Activated naive CD8-positive, alpha-beta T cell treated with anti-CD3 and anti-CD28 coated beads for 36 hours (primary cell): Measurements from ENCODE around the gene EXOC3L2. TPM values are rescaled to one million over a fixed set of nuclear protein-coding genes. Genes with fewer than 3 reads are reported as not detected.
"Not testable (repeated sequence)": the region's sequence is repeated elsewhere in the genome, so short reads cannot be mapped to it uniquely, and the experiment has no call there.

ENCODE experiments used
- DNase-seq: peaks from one replicate; pipeline ENCODE4 v3.0.0; 2021
- H3K27ac Mint-ChIP-seq: one replicate; pipeline ENCODE4 v1.8.0; 2022; ENCODE audit warnings: mild to moderate bottlenecking, moderate library complexity, mixed read lengths
- H3K27me3 Mint-ChIP-seq: one replicate; pipeline ENCODE4 v1.8.0; 2022; ENCODE audit warnings: mild to moderate bottlenecking, mixed read lengths
- H3K36me3 Mint-ChIP-seq: one replicate; pipeline ENCODE4 v1.8.0; 2021; ENCODE audit warnings: mild to moderate bottlenecking, mixed read lengths
- H3K4me1 Mint-ChIP-seq: one replicate; pipeline ENCODE4 v1.8.0; 2021; ENCODE audit warnings: mixed read lengths
- H3K4me3 Mint-ChIP-seq: one replicate; pipeline ENCODE4 v1.8.0; 2022; ENCODE audit warnings: mild to moderate bottlenecking, moderate library complexity, mixed read lengths
- H3K9me3 Mint-ChIP-seq: one replicate; pipeline ENCODE4 v1.8.0; 2022; ENCODE audit warnings: mixed read lengths
- total RNA-seq, 2 experiments: library from RNA; stranded (reverse); gene quantifications; one replicate each; pipeline ENCODE4 v1.2.3, GENCODE V29; 2021

EXOC3L2 gene
- total RNA-seq, 2 experiments from 2014 or later, result not detected

- no peak for DNase-seq
- H3K9me3 Mint-ChIP-seq, result no peaks in the 10 kb centered on the region
- H3K27me3 Mint-ChIP-seq, result peaks cover 18% of the 10 kb centered on the region
These were observed 1.9 kb upstream of the EXOC3L2 start for GRCh38 chr19:45247136-45247535.

GRCh38 chr19:45245826-45246225, 619 bp upstream of the EXOC3L2 start:
- H3K4me3 Mint-ChIP-seq, result no peak overlapping the region
- no peak for DNase-seq
- H3K27ac Mint-ChIP-seq, result no peak overlapping the region
- H3K4me1 Mint-ChIP-seq, result peaks cover 2% of the 10 kb centered on the region
- H3K9me3 Mint-ChIP-seq, result no peaks in the 10 kb centered on the region
- H3K27me3 Mint-ChIP-seq, result peaks cover 17% of the 10 kb centered on the region
- H3K36me3 Mint-ChIP-seq, result no peaks in the 10 kb centered on the region

More at GRCh38 chr19:45247136-45247535, 1.9 kb upstream of the EXOC3L2 start:
- no peak overlapping the region for H3K4me3 Mint-ChIP-seq
- H3K4me1 Mint-ChIP-seq, result peaks cover 3% of the 10 kb centered on the region
- no peaks in the 10 kb centered on the region for H3K36me3 Mint-ChIP-seq
- no peak overlapping the region for H3K27ac Mint-ChIP-seq

- Mint-ChIP-seq H3K36me3 (no peaks in the 10 kb centered on the region), H3K4me3 (no peak overlapping the region), H3K9me3 (no peaks in the 10 kb centered on the region), H3K4me1 (no peaks in the 10 kb centered on the region), H3K27ac (no peak overlapping the region), H3K27me3 (peaks cover 14% of the 10 kb centered on the region)
- no peak for DNase-seq
These were observed 943 bp downstream of the EXOC3L2 start for GRCh38 chr19:45244133-45244794.

GRCh38 chr19:45243144-45243732, 2.0 kb downstream of the EXOC3L2 start:
- Mint-ChIP-seq H3K36me3 (no peaks in the 10 kb centered on the region), H3K27me3 (peaks cover 14% of the 10 kb centered on the region), H3K4me3 (no peak overlapping the region), H3K4me1 (no peaks in the 10 kb centered on the region), H3K27ac (no peak overlapping the region), H3K9me3 (no peaks in the 10 kb centered on the region)
- DNase-seq, result no peak

GRCh38 chr19:45238556-45238955, 6.7 kb downstream of the EXOC3L2 start:
- no peak overlapping the region for H3K27ac Mint-ChIP-seq
- H3K27me3 Mint-ChIP-seq, result peaks cover 36% of the 10 kb centered on the region
- H3K4me1 Mint-ChIP-seq, result no peaks in the 10 kb centered on the region
- no peak for DNase-seq
- H3K9me3 Mint-ChIP-seq, result no peaks in the 10 kb centered on the region
- H3K36me3 Mint-ChIP-seq, result no peaks in the 10 kb centered on the region
- H3K4me3 Mint-ChIP-seq, result no peak overlapping the region

- H3K4me1 Mint-ChIP-seq, result no peaks in the 10 kb centered on the region
- no peaks in the 10 kb centered on the region for H3K36me3 Mint-ChIP-seq
- H3K27me3 Mint-ChIP-seq, result peaks cover 48% of the 10 kb centered on the region
- no peak overlapping the region for H3K4me3 Mint-ChIP-seq
- no peaks in the 10 kb centered on the region for H3K9me3 Mint-ChIP-seq
- no peak overlapping the region for H3K27ac Mint-ChIP-seq
- DNase-seq, result no peak
These were observed 9.7 kb downstream of the EXOC3L2 start for GRCh38 chr19:45235485-45235884.

- Mint-ChIP-seq H3K9me3 (no peaks in the 10 kb centered on the region), H3K27me3 (peaks cover 48% of the 10 kb centered on the region), H3K27ac (no peak overlapping the region), H3K4me3 (no peak overlapping the region), H3K4me1 (no peaks in the 10 kb centered on the region), H3K36me3 (no peaks in the 10 kb centered on the region)
- DNase-seq, result no peak
These were observed 10.9 kb downstream of the EXOC3L2 start for GRCh38 chr19:45234089-45234869.

GRCh38 chr19:45231891-45232290, 13.3 kb downstream of the EXOC3L2 start:
- no peak for DNase-seq
- H3K27ac Mint-ChIP-seq, result no peak overlapping the region
- H3K4me1 Mint-ChIP-seq, result no peaks in the 10 kb centered on the region
- no peaks in the 10 kb centered on the region for H3K9me3 Mint-ChIP-seq
- no peaks in the 10 kb centered on the region for H3K36me3 Mint-ChIP-seq
- H3K4me3 Mint-ChIP-seq, result no peak overlapping the region
- H3K27me3 Mint-ChIP-seq, result peaks cover 44% of the 10 kb centered on the region

- not testable (repeated sequence) for DNase-seq, H3K36me3 Mint-ChIP-seq, H3K4me1 Mint-ChIP-seq, H3K9me3 Mint-ChIP-seq, H3K27ac Mint-ChIP-seq, H3K4me3 Mint-ChIP-seq
- peaks cover 25% of the 10 kb centered on the region for H3K27me3 Mint-ChIP-seq
These were observed 16.2 kb downstream of the EXOC3L2 start for GRCh38 chr19:45229056-45229455.

- Mint-ChIP-seq H3K27me3 (peaks cover 28% of the 10 kb centered on the region), H3K27ac (no peak overlapping the region), H3K36me3 (no peaks in the 10 kb centered on the region), H3K4me3 (no peak overlapping the region), H3K4me1 (no peaks in the 10 kb centered on the region), H3K9me3 (no peaks in the 10 kb centered on the region)
- no peak for DNase-seq
These were observed 20.6 kb downstream of the EXOC3L2 start for GRCh38 chr19:45224645-45225044.

GRCh38 chr19:45223879-45224278, 21.3 kb downstream of the EXOC3L2 start:
- Mint-ChIP-seq H3K27ac (no peak overlapping the region), H3K36me3 (no peaks in the 10 kb centered on the region)

GRCh38 chr19:45222724-45223123, 22.5 kb downstream of the EXOC3L2 start:
- H3K27me3 Mint-ChIP-seq, result peaks cover 42% of the 10 kb centered on the region
- no peak for DNase-seq
- H3K9me3 Mint-ChIP-seq, result no peaks in the 10 kb centered on the region
- no peaks in the 10 kb centered on the region for H3K36me3 Mint-ChIP-seq
- no peak overlapping the region for H3K4me3 Mint-ChIP-seq
- H3K27ac Mint-ChIP-seq, result no peak overlapping the region
- H3K4me1 Mint-ChIP-seq, result no peaks in the 10 kb centered on the region

More at GRCh38 chr19:45223879-45224278, 21.3 kb downstream of the EXOC3L2 start:
- DNase-seq, result no peak
- H3K9me3 Mint-ChIP-seq, result no peaks in the 10 kb centered on the region
- H3K4me3 Mint-ChIP-seq, result no peak overlapping the region
- H3K4me1 Mint-ChIP-seq, result no peaks in the 10 kb centered on the region
- peaks cover 30% of the 10 kb centered on the region for H3K27me3 Mint-ChIP-seq

GRCh38 chr19:45218911-45219743, 26.1 kb downstream of the EXOC3L2 start:
- no peaks in the 10 kb centered on the region for H3K36me3 Mint-ChIP-seq
- no peaks in the 10 kb centered on the region for H3K9me3 Mint-ChIP-seq
- no peak overlapping the region for H3K4me3 Mint-ChIP-seq
- H3K4me1 Mint-ChIP-seq, result peaks cover 1% of the 10 kb centered on the region
- no peak overlapping the region for H3K27ac Mint-ChIP-seq
- H3K27me3 Mint-ChIP-seq, result peaks cover 66% of the 10 kb centered on the region
- DNase-seq, result no peak

GRCh38 chr19:45218426-45218825, 26.8 kb downstream of the EXOC3L2 start:
- peaks cover 1% of the 10 kb centered on the region for H3K4me1 Mint-ChIP-seq
- no peak for DNase-seq
- H3K4me3 Mint-ChIP-seq, result no peak overlapping the region
- no peak overlapping the region for H3K27ac Mint-ChIP-seq
- H3K36me3 Mint-ChIP-seq, result no peaks in the 10 kb centered on the region
- no peaks in the 10 kb centered on the region for H3K9me3 Mint-ChIP-seq
- peaks cover 68% of the 10 kb centered on the region for H3K27me3 Mint-ChIP-seq

- Mint-ChIP-seq H3K27ac (no peak overlapping the region), H3K27me3 (peaks cover 71% of the 10 kb centered on the region), H3K9me3 (no peaks in the 10 kb centered on the region), H3K36me3 (no peaks in the 10 kb centered on the region), H3K4me1 (peaks cover 1% of the 10 kb centered on the region), H3K4me3 (no peak overlapping the region)
- DNase-seq, result no peak
These were observed 27.3 kb downstream of the EXOC3L2 start for GRCh38 chr19:45217957-45218334.
